NB4 (cell line): ENCODE data around the gene DLGAP3.

ENCODE experiments used
- CTCF ChIP-seq: IDR thresholded peaks from one replicate; pipeline ENCODE4 v1.5.1; 2012; ENCODE audit warnings: low read depth, low read length
- MYC ChIP-seq: IDR thresholded peaks from 2 replicates; pipeline ENCODE4 v1.6.1; 2011; ENCODE audit warnings: low read depth, low read length

GRCh38 chr1:34906222-34906621, 23.2 kb downstream of the DLGAP3 start:
- TF ChIP-seq CTCF: no peak
- TF ChIP-seq MYC: no peak
